Measurements from ENCODE around the gene RGS6.

DNA sequence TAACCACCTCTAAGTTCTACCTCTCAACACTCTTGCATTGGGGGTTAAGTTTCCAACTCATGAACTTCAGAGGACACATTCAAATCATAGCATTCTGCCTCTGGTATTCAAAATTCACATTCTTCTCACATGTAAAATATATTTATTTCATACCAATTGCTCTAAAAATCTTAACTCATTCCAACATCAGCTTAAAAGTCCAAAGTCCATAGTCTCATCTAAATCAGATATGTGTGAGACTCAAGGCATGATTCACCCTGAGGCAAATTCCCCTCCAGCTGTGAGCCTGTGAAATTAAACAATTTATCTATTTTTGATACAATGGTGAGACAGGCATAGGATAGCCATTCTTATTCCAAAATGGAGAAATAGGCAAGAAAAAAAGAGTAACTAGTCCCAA, 214.0 kb downstream of the RGS6 start:
- TF ChIP-seq, protein P1, sequence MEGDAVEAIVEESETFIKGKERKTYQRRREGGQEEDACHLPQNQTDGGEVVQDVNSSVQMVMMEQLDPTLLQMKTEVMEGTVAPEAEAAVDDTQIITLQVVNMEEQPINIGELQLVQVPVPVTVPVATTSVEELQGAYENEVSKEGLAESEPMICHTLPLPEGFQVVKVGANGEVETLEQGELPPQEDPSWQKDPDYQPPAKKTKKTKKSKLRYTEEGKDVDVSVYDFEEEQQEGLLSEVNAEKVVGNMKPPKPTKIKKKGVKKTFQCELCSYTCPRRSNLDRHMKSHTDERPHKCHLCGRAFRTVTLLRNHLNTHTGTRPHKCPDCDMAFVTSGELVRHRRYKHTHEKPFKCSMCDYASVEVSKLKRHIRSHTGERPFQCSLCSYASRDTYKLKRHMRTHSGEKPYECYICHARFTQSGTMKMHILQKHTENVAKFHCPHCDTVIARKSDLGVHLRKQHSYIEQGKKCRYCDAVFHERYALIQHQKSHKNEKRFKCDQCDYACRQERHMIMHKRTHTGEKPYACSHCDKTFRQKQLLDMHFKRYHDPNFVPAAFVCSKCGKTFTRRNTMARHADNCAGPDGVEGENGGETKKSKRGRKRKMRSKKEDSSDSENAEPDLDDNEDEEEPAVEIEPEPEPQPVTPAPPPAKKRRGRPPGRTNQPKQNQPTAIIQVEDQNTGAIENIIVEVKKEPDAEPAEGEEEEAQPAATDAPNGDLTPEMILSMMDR (conservative IDR thresholded peaks at IDR 0.05; ENCODE audit: low read depth, low read length): no peak
- TF ChIP-seq CEBPB (IDR thresholded peaks at IDR 0.05; ENCODE audit: low read depth, low read length) (no peak), MAFK (IDR thresholded peaks at IDR 0.05; ENCODE audit: low read depth, low read length) (no peak), POLR2A (IDR thresholded peaks at IDR 0.05; ENCODE audit: low read depth, low read length) (no peak), MAZ (IDR thresholded peaks at IDR 0.05; ENCODE audit: borderline replicate concordance, low read depth, low read length) (no peak), CHD1 (IDR thresholded peaks at IDR 0.05; ENCODE audit: low read depth, low read length) (no peak), MXI1 (IDR thresholded peaks at IDR 0.05; ENCODE audit: borderline replicate concordance, low read depth, low read length) (no peak), RAD21 (IDR thresholded peaks at IDR 0.05; ENCODE audit: low read length) (no peak), NFE2L2 (IDR thresholded peaks at IDR 0.05; ENCODE audit: low read depth, low read length) (no peak)
